Central memory CD4-positive, alpha-beta T cell (primary cell): ENCODE measurements around the gene SDK1.

Source experiments
- DNase-seq: peaks from one replicate; pipeline ENCODE4 v3.0.0; 2022

Gene SDK1

DNA sequence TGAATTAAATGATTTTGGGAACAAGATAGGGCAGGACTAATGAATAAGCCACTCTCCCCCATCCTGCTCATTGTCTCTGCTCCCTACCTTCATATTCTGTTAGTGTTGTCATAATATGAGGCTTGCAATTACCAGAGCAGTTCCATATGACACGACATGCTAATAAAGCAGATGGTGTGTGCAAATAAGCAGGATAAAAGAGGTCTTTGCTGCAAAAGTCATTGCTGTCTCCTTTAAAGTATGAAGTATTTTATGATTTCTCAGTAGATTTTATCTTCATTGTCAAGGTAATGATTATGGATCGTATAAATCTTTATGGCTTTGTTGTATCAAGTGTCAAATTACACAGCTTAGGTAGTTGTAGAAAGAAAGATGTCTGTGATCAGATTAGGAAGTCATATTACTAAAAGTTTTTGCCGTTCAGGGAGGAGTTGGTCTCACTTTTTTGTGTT, 114.8 kb downstream of the SDK1 start:
- no peak for DNase-seq

DNA sequence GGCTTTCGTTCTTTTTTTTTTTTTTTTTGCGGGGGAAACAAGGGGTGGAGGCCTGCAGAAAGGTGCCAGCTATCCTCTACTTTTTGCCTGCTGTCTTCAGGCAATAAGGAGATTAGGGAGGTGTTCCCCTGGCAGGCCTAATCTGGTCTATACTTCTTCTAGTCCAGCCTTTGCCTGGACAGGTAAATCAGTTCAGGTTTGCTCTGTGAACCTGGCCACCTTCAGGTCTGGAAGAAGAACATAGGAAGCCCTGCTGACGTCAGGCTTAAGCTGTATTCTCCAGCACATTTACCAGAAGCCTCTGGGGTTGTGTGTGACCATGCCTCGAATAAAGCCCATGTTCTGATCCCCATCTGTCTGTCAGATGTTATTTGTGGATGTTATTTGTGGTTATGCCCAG, 115.4 kb downstream of the SDK1 start:
- DNase-seq, result no peak

DNA sequence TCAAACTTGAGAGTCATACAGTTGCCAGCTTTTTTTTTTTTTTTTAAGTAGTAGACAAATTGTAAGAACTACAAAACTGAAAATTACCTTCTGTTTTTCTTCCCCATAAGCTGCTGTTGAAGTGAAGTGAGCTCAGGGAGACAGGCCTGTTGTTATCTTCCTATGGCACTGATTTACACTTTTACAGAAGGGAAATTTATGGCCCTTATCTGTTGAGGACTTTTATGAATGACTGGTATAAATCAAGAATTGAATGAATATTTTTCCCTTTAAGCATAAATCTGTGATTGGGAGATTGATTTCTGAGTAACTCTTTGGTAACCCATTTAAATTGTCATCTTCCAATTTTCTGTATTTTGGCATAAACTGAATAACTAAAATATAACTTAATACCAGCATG, 124.0 kb downstream of the SDK1 start:
- no peak for DNase-seq

DNA sequence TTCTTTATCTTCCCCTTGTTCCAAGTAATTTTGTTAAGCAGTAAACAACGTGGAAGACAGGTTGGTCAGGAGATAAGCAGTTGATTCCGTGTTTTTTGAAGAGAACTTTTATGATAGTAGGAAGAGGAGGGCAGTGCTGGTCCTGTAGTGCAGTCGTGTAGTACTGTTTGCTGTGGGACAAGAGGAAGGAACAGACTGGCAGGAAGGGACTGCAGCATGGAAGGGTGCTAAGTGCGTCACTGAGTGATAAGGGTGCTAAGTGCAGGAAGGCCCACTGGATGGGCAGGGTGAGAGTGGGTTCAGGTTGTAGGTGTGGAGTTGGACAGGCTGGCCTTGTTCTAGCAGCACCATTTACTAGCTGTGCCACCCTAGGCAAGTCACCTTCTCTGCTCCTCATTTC, 125.0 kb downstream of the SDK1 start:
- no peak for DNase-seq

DNA sequence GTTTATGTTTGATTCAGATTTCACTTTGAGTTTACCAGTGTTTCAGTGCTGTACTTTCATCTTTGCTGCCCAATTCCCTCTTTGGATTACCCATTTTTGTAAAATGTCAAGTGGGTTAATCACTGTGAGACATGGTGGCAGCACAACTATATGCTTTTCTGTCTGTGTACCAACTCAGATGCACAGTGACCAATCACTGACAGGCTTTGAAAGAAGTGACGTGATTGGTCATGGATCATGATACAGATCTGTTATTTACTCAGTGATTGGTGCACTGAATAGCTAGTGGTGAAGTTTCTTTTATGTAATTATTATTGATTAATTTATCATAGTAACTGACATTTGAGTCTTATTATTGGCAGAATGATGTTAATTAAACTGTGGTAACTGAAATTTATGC, 126.9 kb downstream of the SDK1 start:
- no peak for DNase-seq

DNA sequence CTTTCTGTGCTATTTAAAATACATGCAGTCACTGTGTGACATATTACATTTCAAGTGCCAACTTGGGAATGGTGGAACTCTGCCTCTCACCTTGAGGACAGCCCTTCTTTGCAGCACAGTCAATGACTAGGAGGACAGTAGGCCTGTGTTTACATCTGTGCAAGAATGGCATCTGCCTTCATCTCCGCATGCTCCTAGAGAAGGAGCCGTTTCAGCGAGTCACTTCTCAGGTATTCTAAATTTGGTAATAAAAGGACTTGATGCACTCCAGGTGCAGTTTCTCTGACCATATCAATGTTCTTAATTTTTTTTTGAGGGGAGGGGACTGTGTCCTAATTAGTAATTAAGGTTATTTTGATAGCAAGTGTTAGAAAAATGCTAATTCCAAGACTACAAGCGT, 128.9 kb downstream of the SDK1 start:
- no peak for DNase-seq

DNA sequence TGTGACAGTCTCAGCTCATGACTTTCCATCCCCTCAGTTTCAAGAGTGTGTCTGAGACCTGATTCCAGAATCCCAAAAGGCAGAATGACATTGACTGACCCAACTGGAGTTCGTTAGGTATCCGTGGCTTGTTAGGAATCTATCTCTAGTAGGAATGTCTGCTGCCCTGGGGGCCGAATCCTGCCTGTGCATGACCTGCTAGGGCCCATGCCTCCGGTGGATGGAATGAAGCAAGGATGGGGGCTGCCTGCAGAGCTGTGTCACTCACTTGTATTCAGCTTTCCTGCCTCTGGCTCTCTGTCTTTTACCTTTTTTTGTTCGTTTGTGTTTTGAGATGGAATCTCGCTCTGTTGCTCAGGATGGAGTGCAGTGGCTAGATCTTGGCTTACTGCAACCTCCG, 129.5 kb downstream of the SDK1 start:
- DNase-seq, result no peak

DNA sequence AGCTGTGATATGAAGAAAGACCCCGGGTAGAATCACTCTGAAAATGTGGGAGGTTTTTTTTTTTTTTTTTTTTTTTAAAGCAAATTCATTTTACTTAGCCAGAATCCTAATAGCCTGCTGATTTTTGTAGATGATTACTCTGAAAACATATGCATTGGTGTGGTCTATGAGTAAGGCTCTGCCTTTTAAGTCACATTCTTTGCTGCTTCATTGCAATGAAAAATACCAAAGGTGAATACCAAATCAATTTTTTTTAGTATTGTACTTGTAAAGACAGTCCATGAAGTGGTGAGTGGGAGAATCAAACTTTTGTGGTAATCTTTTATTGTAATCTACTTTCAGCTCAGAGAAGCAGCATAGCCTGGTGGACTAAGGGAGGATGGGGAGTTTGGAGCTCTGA, 130.3 kb downstream of the SDK1 start:
- DNase-seq, result no peak

DNA sequence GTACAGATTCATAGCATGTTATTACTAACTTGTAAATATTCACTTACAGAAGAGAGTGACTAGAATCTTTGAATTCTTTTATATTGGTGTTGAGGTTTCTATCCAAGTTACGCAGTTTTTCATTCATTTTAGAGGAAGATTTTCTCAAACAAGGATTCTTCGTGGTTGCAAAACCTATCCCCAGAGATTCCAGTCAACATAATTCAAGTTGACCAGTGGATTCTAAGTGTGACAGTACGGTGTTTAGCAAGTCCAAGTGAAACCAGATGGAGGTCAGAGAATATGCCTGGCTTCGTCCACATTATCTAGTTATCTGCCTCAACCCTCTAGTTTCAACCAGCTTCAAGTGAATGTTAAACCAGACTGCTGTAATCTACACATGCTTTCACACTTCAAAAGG, 131.9 kb downstream of the SDK1 start:
- no peak for DNase-seq

DNA sequence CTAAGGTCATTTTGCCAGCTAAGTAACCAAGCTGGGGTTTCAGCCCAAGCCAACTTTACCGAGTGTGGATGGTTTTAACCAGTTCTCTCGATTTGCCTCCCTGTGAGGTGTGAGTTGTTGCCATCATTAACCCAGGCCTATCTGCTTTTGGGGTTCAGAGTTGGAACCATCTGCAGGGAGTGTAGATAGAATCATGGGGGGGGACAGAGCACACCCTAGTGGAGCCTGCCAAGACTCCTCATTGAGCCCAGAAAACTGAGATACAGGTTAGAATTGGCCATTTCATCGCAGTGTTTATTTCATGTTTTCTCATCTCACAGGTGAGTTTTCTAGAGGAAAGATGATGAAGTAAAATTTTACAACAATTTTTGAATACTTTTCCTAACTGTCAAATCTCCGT, 133.6 kb downstream of the SDK1 start:
- DNase-seq, result no peak

DNA sequence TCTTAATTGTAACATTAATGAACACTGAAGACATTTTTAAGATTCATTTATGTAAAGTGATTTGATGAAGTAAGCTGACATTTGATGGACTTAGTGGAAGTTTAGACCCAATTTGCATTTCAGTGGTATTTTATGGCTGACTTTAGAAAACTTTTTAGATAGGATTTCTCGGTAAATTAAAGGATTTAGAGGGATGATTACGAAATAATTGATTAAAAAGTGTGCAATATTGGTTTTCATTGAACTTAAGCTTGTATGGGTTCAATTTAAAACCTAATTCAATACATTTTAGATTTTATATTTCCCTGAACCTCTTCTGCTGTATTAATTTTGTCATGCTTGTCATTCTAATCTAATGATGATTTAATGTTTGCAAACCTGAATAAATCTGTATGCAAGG, 135.1 kb downstream of the SDK1 start:
- no peak for DNase-seq

DNA sequence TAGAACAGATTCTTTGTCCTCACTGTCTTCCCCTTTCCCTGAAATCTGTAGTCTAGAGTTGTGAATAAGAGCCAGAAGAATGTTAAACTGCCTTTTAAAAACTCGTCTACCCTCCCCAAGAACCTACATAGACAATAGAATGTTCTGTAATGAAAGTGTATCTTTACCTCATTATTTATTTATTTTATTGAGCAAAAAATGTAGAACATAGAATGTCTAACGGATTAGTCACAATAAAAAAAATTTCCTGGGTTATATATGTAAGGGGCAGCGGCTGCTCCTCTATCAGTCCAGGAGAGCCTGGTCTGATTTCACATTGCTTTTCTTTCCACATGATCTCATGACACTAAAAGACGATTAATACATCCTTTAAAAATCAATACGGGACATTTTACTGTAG, 135.7 kb downstream of the SDK1 start:
- DNase-seq, result no peak

DNA sequence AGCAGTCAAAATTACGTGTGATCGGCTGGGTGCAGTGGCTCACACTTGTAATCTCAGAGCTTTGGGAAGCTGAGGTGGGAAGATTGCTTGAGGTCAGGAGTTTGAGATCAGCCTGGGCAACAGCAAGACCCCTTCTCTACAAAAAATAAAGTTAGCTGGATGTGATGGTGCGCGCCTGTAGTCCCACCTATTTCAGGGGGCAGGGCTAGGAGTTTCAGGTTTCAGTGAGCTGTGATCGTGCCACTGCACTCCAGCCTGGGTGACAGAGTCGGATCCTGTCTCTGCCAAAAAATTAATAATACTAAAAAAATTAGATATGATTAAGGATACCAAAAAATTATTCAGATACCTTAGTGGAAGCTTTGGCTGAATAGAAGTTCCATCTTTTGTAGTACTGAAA, 136.4 kb downstream of the SDK1 start:
- no peak for DNase-seq

DNA sequence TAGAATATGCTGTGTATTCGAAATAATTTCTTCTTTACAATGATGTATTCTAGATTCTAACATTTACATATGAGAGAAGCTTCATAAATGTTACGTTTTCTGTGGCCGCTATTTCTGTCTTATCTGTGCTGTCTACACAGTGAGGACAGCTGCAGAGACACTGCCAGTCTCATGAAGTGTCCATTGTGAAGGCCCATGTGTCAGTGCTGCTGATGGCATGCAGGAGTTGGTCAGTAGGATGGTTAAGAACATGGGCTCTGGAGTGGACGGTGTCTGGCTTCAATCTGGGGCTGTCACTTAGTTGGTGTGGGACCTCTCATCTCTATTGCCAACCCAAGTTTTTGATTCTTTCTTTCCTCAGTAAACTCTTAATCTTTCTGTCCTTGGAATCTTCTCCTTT, 137.3 kb downstream of the SDK1 start:
- DNase-seq, result no peak

DNA sequence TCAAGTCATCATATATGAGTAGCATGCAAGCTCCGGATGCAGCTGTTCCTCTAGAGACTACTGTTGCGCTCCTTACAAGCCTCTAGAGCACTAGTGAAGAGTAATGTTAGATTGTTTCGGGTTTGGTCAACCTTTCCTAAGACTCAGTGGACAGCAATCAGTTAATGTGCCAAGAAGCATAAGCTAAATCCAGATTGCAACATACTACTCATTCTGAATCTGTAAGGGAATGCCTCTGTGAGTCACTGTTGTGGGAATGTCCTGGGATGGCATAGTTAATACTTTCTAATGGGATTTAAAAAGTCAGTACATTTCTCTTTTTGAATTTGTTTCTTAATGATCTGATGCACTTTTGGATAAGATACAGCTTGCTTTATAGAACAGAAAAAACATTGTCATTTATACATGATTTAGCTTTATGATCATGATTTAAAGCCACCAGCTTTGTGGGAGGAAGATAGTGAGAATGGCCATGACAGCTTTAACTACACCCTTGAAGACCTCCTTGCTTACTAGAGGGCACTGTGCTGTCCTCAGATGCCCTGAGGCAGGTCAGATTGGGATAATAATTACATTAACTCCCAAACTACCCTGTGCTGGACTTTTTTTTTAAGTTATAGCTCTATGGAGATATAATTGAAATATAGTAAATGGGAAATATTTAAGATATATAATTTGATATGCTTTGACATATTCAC, 138.4 kb downstream of the SDK1 start:
- DNase-seq, result no peak

DNA sequence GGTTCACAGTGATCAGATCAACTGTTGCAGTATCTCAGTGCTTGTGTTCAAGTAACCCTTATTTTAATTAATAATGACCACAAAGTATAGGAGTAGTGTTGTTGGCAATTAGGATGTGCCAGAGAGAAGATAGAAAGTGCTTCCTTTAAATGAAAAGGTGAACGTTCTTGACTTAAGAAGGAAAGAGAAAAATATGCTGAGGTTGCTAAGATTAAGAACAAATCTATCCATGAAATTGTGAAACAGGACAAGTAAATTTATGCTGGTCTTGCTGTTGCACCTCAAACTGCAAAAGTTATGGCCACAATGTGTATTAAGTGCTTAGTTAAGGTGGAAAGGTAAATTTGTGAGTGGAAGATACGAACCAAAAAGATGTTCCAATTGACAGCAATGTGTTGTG, 139.5 kb downstream of the SDK1 start:
- no peak for DNase-seq

DNA sequence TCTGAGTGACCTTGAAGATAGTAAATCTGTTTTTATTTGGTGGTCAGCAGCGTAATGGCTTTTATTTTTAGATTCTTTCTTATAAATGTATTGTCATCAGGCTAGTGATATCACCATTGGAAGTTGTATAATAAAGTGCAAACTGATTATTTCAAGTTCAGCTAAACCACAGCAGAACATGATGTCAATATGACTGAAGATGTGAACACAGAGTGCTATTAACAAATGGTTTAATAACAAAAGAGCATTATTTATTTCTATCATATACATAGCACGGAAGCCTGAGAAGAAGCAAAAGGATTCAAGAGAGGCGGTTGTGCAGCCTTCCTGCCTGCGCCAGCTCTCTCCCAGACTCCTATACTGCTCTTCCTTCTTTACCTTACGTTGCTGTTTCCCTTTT, 142.7 kb downstream of the SDK1 start:
- no peak for DNase-seq

DNA sequence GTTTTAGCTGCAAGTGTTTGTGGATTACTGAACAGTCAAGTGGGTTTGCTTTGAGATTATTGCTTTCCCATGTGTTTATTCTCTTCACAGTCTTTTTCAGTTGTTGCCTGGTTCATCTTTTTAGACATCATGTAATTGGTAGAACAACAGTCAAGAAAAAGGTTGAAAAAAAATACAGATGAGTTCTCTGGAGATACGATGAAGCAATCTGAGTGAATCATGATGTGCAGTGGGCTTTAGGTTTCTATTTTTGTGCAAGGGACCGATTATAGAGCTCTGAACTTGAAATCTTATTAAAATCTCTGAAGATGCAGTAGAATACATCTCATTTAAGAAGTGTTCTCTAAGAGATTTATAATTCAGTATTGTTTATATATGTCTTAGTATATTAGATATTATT, 145.7 kb downstream of the SDK1 start:
- no peak for DNase-seq

DNA sequence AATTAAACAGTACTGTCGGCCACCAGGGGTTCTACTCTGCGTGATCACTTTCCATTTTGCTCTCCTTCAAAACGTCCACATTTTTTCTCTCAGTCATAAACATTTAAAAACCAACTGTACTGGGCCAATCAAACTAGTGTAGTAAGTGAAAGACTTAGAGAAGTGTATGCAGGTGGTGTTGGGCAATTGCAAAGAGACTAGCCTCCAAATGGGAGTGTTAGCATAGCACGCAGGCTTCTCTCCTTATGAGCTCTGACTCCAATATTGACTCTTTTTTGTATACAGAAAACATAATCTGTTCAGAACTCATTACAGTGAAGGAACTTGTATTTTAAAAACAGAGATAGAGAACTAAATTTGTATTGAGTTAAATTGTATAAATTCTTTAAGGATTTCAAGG, 150.6 kb downstream of the SDK1 start:
- no peak for DNase-seq

DNA sequence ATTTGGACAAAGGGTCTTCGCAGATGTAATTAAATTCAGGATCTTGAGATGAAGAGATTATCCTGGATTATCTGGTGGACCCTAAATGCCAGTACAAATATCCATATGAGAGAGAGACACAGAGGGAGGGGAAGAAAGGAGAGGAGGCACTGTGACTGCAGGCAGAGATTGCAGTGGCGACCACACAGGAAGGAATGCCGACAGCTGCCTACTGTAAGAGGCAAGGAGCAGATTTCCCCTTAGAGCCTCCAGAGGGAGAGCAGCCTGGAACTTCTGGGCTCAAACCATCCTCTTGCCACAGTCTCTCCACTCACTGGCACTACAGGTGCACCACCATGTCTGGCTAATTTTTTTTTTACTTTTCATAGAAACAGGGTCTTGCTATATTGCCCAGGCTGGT, 152.3 kb downstream of the SDK1 start:
- no peak for DNase-seq

DNA sequence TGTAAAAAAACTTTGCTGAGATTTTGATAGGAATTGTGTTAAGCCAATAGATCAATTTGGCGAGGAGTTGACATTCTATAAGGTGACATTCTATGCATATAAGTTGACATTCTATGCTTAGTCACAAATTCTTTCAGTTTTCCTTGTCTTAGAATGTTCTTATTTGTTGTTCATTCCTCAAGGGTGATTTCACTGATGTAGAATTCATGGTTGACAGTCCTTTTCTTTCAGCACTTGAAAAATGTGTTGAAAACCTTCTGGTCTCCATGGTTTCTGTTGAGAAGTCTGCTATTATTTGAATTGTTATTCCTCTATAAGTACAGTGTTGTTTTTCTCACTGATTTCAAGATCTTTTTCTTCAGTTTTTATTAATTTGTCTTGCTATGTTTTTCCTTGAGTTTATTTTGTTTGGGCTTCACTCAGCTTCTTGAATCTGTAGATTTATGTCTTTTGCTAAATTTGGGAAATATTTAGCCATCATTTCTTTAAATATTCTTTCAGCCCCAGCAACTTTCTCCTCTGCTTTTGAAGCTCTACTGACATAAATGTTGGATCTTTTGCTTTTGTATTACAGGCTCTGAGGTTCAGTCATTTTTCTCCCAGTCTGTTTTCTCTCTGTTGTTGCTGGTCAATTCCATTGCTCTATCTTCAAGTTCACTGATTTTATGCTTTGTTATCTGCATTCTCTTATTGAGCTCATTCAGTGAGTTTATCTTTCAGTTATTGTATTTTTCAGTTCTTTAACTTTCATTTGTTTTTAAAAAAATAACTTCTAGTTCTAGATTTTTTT, 154.9 kb downstream of the SDK1 start:
- DNase-seq, result no peak

DNA sequence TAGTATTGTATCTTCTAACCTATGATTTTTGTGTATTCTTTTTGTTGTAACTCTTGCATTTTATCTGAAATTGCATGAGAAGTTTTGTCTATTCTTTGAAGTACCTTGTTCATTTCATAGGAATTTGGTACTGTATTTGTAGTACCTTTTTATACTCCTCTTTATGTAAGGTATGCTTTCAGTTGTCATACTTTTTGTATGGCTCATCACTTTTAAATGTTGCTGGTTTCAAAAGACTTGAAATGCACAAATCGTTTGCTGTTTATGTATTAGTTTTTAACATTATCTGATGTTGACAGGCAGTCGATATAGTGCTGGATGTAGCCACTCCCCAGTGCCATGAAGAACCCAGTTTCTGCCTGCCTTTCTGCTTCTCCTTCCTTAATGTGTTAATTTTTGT, 158.1 kb downstream of the SDK1 start:
- no peak for DNase-seq

DNA sequence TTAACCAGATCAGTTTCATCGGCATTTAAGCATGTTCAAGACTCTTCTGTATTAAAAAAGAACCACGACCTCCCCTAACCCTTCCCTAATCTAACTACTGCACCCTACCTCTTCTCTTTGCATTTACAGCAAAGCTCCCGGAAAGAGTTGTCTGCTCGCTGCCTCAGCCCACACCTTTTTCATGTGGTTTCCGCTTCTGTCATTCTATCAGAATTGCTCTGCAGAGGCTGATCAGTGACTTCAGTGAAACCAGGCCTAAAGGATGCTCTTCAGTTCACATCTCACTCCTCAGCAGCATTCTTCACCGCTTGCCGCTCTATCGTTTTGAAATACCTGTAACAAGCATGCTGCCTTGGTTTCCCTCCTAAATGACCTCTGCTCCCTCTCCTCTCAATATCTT, 160.9 kb downstream of the SDK1 start:
- peak; percentile 77 for DNase-seq

DNA sequence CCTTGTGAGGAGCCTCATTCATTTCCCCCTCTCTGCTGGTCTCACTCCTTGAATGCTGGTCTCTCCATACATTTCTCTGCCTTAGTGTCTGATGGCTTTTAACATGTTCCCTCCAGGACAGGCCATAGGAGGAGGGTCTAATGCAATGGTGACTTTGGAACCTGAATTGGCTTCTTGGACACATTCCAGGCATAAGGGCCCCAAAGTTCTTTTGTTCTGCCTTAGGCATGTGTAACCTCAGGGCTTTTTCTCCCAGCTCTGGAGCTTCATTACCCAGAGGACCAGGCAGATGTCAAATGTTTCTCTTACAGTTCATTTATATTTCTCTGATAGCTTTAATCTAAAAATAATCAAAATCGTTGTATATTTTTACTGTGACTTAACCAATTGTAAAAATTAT, 162.6 kb downstream of the SDK1 start:
- no peak for DNase-seq
